A673 (cell line): Measurements from ENCODE around the gene ARHGAP22. TPM values are rescaled to one million over a fixed set of nuclear protein-coding genes. Genes with fewer than 3 reads are reported as not detected.

Experiments
- BruUV-seq: library from RNA; stranded (reverse); fragments of 400-500 nt; replicated peaks from 2 replicates; lab custom pipeline; 2021; lab: Mats Ljungman, UMichigan
- CTCF ChIA-PET: fragments of 300-600 bp; sonication (Branson Sonifier 250); formaldehyde crosslinking; loops from one replicate; lab custom pipeline; 2022; ENCODE audit warnings: antibody characterized with exemption; lab: Charles Lee
- POLR2A ChIA-PET: fragments of 300-600 bp; sonication (Branson Sonifier 250); formaldehyde crosslinking; loops from one replicate; lab custom pipeline; 2022; ENCODE audit warnings: antibody characterized with exemption; ENCODE audit not compliant: low non-redundant PET; lab: Charles Lee
- DNase-seq: peaks from one replicate; pipeline ENCODE4 v3.0.0-alpha.2; 2015; ENCODE audit warnings: low spot score
- H3K27ac ChIP-seq: fragments of 200-600 bp; sonication (generic); 2 replicates; pipeline ENCODE4 v1.5.1; 2016; ENCODE audit warnings: mixed run types, low read depth, mild to moderate bottlenecking, mixed read lengths, antibody characterized with exemption, low read length; ENCODE audit not compliant: poor library complexity, severe bottlenecking
- H3K27me3 ChIP-seq: fragments of 200-600 bp; sonication (generic); replicated peaks from 2 replicates; pipeline ENCODE4 v1.6.1; 2017; ENCODE audit warnings: mixed run types, low read depth, mild to moderate bottlenecking, mixed read lengths, antibody characterized with exemption, low read length; ENCODE audit not compliant: insufficient read depth, poor library complexity
- H3K36me3 ChIP-seq: fragments of 200-600 bp; sonication (generic); 2 replicates; pipeline ENCODE4 v1.6.1; 2016; ENCODE audit warnings: mixed run types, mild to moderate bottlenecking, mixed read lengths, antibody characterized with exemption, low read length; ENCODE audit not compliant: insufficient read depth, poor library complexity, severe bottlenecking
- H3K4me1 ChIP-seq: fragments of 200-600 bp; sonication (generic); 2 replicates; pipeline ENCODE4 v1.6.1; 2017; ENCODE audit warnings: mixed run types, mild to moderate bottlenecking, mixed read lengths, antibody characterized with exemption, low read length; ENCODE audit not compliant: insufficient read depth, poor library complexity, severe bottlenecking
- H3K4me3 ChIP-seq: fragments of 200-600 bp; sonication (generic); 2 replicates; pipeline ENCODE4 v1.5.1; 2016; ENCODE audit warnings: low read depth, mixed run types, mild to moderate bottlenecking, mixed read lengths, low read length; ENCODE audit not compliant: poor library complexity, severe bottlenecking
- H3K9me3 ChIP-seq: fragments of 200-600 bp; sonication (generic); 2 replicates; pipeline ENCODE4 v1.6.1; 2016; ENCODE audit warnings: mixed run types, low read depth, mild to moderate bottlenecking, mixed read lengths, antibody characterized with exemption, low read length; ENCODE audit not compliant: poor library complexity, severe bottlenecking
- EZH2 ChIP-seq: fragments of 200-600 bp; sonication (generic); IDR thresholded peaks from 2 replicates; pipeline ENCODE4 v1.6.1; 2017; ENCODE audit warnings: borderline replicate concordance, low read depth, mild to moderate bottlenecking, mixed read lengths, antibody characterized with exemption, low read length; ENCODE audit not compliant: poor library complexity, severe bottlenecking
- intact Hi-C: fragments of 100-400 bp; cut with micrococcal nuclease; formaldehyde crosslinking; loops from one replicate; pipeline ENCODE4 v1.10.0; 2022; ENCODE audit not compliant: unreplicated experiment
- total RNA-seq: library from RNA; stranded (reverse); gene quantifications from 2 replicates; pipeline ENCODE4 v1.2.3, GENCODE V29; 2021
- TF ChIP-seq, protein P1 (sequence below): fragments of 300-800, 200-600 bp; sonication (generic); conservative IDR thresholded peaks from 2 replicates; pipeline ENCODE4 v1.5.1; 2017; ENCODE audit warnings: low read depth, mild to moderate bottlenecking, antibody characterized with exemption, low read length, moderate library complexity, mixed read lengths

The ARHGAP22 gene
- total RNA-seq, 1 experiment from 2014 or later, result 0.47 TPM

DNA sequence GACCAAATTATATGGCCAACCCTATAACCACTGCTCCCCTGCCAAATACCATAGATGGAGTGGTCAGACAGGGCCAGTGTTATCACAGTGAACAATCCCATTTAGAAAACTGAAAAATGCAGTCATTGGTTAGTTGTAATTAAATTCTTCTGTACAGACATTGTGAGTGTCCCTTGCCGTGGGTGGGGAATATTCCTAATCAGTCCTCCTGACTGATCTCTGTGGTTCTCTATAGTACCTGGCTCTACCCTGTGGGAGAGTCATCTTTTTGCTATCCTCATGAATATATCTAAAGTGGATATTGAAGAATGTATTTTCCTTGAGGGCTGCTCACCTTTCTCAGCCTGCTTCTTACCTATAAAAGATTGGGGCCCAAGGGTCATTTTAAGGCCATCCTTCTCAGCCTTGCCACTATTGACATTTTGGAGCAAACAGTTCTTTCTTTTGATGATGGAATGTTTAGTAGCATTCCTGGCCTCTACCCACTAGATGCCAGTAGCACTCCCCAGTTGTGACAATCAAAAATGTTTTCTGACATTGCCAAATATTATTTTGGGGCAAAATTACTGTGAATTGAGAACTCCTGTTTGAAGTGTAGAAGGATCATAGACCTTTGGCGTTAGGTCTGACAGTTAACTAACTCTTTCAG lies 188.2 kb downstream of the ARHGAP22 start:
- Histone ChIP-seq H3K27me3 (no peaks in the 10 kb centered on the region), H3K9me3 (peaks cover 15% of the 10 kb centered on the region), H3K36me3 (peaks cover 8% of the 10 kb centered on the region), H3K27ac (no peak overlapping the region), H3K4me1 (no peaks in the 10 kb centered on the region), H3K4me3 (no peak overlapping the region)
- ChIA-PET CTCF (no interaction called here), POLR2A (interaction anchor here (0.8 kb wide), 1 partner anchor 7 kb away, joined by 3 read pairs; no protein-coding TSS in a partner anchor)
- no TSS peak for BruUV-seq
- DNase-seq, result no peak
- TF ChIP-seq EZH2, result no peak
- TF ChIP-seq, protein P1, sequence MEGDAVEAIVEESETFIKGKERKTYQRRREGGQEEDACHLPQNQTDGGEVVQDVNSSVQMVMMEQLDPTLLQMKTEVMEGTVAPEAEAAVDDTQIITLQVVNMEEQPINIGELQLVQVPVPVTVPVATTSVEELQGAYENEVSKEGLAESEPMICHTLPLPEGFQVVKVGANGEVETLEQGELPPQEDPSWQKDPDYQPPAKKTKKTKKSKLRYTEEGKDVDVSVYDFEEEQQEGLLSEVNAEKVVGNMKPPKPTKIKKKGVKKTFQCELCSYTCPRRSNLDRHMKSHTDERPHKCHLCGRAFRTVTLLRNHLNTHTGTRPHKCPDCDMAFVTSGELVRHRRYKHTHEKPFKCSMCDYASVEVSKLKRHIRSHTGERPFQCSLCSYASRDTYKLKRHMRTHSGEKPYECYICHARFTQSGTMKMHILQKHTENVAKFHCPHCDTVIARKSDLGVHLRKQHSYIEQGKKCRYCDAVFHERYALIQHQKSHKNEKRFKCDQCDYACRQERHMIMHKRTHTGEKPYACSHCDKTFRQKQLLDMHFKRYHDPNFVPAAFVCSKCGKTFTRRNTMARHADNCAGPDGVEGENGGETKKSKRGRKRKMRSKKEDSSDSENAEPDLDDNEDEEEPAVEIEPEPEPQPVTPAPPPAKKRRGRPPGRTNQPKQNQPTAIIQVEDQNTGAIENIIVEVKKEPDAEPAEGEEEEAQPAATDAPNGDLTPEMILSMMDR, result no peak
- intact Hi-C loops, result no loop called here

DNA sequence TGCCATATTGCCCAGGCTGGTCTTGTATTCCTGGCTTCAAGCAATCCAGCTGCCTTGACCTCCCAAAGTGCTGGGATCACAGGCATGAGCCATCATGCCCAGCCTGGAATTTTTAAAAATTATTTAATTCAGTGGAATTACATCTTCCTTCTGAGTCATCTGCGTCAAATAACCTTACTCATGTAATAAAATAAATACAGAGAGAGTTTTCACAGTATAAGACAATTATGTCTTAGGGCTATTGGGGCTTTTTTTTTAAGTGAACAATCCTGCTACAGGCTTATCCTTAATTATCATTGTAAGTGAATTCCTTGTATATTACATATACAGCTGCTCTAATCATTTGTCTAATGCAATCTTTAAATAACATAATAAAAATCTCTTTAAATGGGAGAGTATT lies 190.1 kb downstream of the ARHGAP22 start:
- H3K36me3 ChIP-seq, result peaks cover 19% of the 10 kb centered on the region
- ChIA-PET POLR2A (no interaction called here), CTCF (no interaction called here)
- H3K27me3 ChIP-seq, result no peaks in the 10 kb centered on the region
- H3K4me1 ChIP-seq, result no peaks in the 10 kb centered on the region
- TF ChIP-seq EZH2, result no peak
- TF ChIP-seq, protein P1, result no peak
- H3K27ac ChIP-seq, result no peak overlapping the region
- H3K4me3 ChIP-seq, result no peak overlapping the region
- intact Hi-C loops, result no loop called here
- DNase-seq, result no peak
- BruUV-seq, result no TSS peak
- H3K9me3 ChIP-seq, result peaks cover 15% of the 10 kb centered on the region

DNA sequence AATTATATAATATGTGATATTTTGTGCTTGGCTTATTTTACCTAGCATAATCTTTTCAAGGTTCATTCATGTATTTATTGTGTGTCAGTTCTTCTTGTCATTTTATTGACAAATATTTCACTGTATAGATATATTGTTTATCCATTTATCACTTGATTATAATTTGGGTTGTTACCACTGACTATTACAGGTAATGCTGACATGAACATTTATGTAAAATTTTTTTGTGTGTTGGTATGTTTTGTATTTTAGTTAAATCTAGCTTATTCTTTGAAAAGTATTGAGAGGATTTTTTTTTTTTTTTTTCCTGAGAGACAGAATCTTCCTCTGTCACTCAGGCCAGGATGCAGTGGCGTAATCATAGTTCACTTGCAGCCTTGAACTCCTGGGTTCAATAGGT lies 190.7 kb downstream of the ARHGAP22 start:
- no peak for DNase-seq
- ChIA-PET POLR2A (no interaction called here), CTCF (interaction anchor here (0.6 kb wide), 1 partner anchor 51 kb away, joined by 4 read pairs; no protein-coding TSS in a partner anchor)
- Histone ChIP-seq H3K9me3 (peaks cover 15% of the 10 kb centered on the region), H3K4me1 (no peaks in the 10 kb centered on the region), H3K36me3 (peaks cover 19% of the 10 kb centered on the region), H3K27ac (no peak overlapping the region), H3K4me3 (no peak overlapping the region), H3K27me3 (no peaks in the 10 kb centered on the region)
- BruUV-seq, result no TSS peak
- intact Hi-C loops, result no loop called here
- TF ChIP-seq, protein P1, result no peak
- TF ChIP-seq EZH2, result no peak
